ENCODE measurements around the gene LHX6. TPM values are rescaled to one million over a fixed set of nuclear protein-coding genes. Genes with fewer than 3 reads are reported as not detected.

LHX6 gene
- total and polyA plus RNA-seq, 2 of the 13 experiments (the other 11 are each of a cell fraction or from before 2014, with no cell fraction given) = 1.1 to 1.3 TPM

DNA sequence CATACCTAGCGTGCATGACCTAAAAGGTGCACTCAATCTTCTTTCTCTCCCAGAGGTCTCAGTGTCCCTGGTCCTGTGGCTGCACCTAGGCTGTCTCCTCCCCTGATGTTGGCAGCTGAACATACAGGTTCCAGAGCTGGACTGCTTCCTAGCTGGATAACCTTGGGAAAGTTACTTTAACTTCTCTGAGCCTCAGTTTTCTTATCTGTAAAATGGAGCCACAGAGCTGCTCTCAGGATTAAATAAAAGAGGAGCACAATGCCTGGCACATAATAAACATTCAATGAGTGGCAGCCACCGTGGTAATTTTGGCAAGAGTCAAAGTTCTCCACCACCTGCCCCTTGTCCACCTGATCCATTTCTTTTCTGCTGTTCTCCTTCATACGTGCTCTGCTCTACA lies 55.1 kb downstream of the LHX6 start:
- CTCF ChIA-PET (ENCODE audit: low intra/inter-chr PET ratio, low total read pairs) = no interaction called here

GRCh38 chr9:122172131-122172530 lies 56.6 kb downstream of the LHX6 start:
- CTCF ChIA-PET (ENCODE audit: low intra/inter-chr PET ratio, low total read pairs) = no interaction called here
- POLR2A ChIA-PET = interaction anchor here (0.7 kb wide), 1 partner anchor 16 kb away, joined by 3 read pairs; no protein-coding TSS in a partner anchor
- no peak for ATAC-seq
- FAIRE-seq = no peak
- peaks cover 9% of the 10 kb centered on the region for H3K4me1 ChIP-seq (ENCODE audit: insufficient read depth, low read length)
- H3K9me3 ChIP-seq (ENCODE audit: low read length) = no peaks in the 10 kb centered on the region
- H3K36me3 ChIP-seq (replicated peaks in 1 of 2; ENCODE audit: control insufficient read depth in 1 of 2, insufficient read depth in 2 of 2, low read length in 2 of 2) = no peaks in the 10 kb centered on the region
- in situ Hi-C loops (cut with HindIII; ENCODE audit: extremely low pct_ligation_motif_present, low pct_unique_long_range_greater_than_20kb) (no loop called here), intact Hi-C loops (cut with micrococcal nuclease; ENCODE audit: unreplicated experiment) (no loop called here)
- no peak overlapping the region for H3K27ac ChIP-seq (ENCODE audit: extremely low read length, insufficient read depth, low read length)
- BruUV-seq (replicated peaks) = no TSS peak
- H3K9ac ChIP-seq (ENCODE audit: insufficient read depth, low read depth, low read length) = no peak overlapping the region
- TF ChIP-seq RFXANK (CRISPR knock-in tag; IDR thresholded peaks at IDR 0.05) = no peak
- TF ChIP-seq ATM (IDR thresholded peaks at IDR 0.05; ENCODE audit: borderline replicate concordance) = no peak
- no peak for TF ChIP-seq AGO1 (IDR thresholded peaks at IDR 0.05; ENCODE audit: low read depth, low read length, poor library complexity, severe bottlenecking)
- WGBS (ENCODE audit: low lambda C conversion rate) = 75% methylated on average over 7 of the region's 7 CpGs
- H4K20me1 ChIP-seq (ENCODE audit: insufficient read depth, low read length) = no peaks in the 10 kb centered on the region
- H3K79me2 ChIP-seq (ENCODE audit: insufficient read depth, low read length) = no peaks in the 10 kb centered on the region
- H3K4me3 ChIP-seq (replicated peaks in 1 of 3; ENCODE audit: insufficient read depth in 1 of 3, low read depth in 2 of 3, low read length in 3 of 3) = no peak overlapping the region
- no peak for DNase-seq (ENCODE audit: low spot score)
- H3K4me2 ChIP-seq (ENCODE audit: low read depth, low read length) = no peak overlapping the region
- H2AFZ ChIP-seq (ENCODE audit: low read length) = no peak overlapping the region
- peaks cover 2 to 12% of the 10 kb centered on the region in 2 experiments; a peak in 2 of 5 replicates for H3K27me3 ChIP-seq (ENCODE audit: control insufficient read depth in 1 of 2, insufficient read depth in 2 of 2, low read length in 2 of 2)

More for the DNA sequence above, 55.1 kb downstream of the LHX6 start:
- WGBS (ENCODE audit: low lambda C conversion rate) = 59% methylated on average over 3 of the region's 3 CpGs
- Histone ChIP-seq H3K4me1 (ENCODE audit: insufficient read depth, low read length) (peaks cover 13% of the 10 kb centered on the region), H3K27ac (ENCODE audit: extremely low read length, insufficient read depth, low read length) (no peak overlapping the region), H3K4me3 (replicated peaks in 1 of 3; ENCODE audit: insufficient read depth in 1 of 3, low read depth in 2 of 3, low read length in 3 of 3) (no peak overlapping the region), H2AFZ (ENCODE audit: low read length) (no peak overlapping the region), H4K20me1 (ENCODE audit: insufficient read depth, low read length) (no peaks in the 10 kb centered on the region), H3K36me3 (replicated peaks in 1 of 2; ENCODE audit: control insufficient read depth in 1 of 2, insufficient read depth in 2 of 2, low read length in 2 of 2) (no peaks in the 10 kb centered on the region), H3K4me2 (ENCODE audit: low read depth, low read length) (no peak overlapping the region), H3K9ac (ENCODE audit: insufficient read depth, low read depth, low read length) (no peak overlapping the region), H3K79me2 (ENCODE audit: insufficient read depth, low read length) (no peaks in the 10 kb centered on the region), H3K27me3 (ENCODE audit: control insufficient read depth in 1 of 2, insufficient read depth in 2 of 2, low read length in 2 of 2) (peaks cover 2 to 8% of the 10 kb centered on the region in 2 experiments; a peak in 2 of 5 replicates), H3K9me3 (ENCODE audit: low read length) (no peaks in the 10 kb centered on the region)
- DNase-seq (ENCODE audit: low spot score) (no peak), ATAC-seq (no peak), FAIRE-seq (no peak)
- TF ChIP-seq POGZ (CRISPR knock-in tag; IDR thresholded peaks at IDR 0.05) (no peak), ATF5 (CRISPR knock-in tag; IDR thresholded peaks at IDR 0.05; ENCODE audit: low read depth) (no peak), ZNF331 (CRISPR knock-in tag; IDR thresholded peaks at IDR 0.05) (no peak)
- BruUV-seq (replicated peaks) = no TSS peak
- intact Hi-C loops (cut with micrococcal nuclease; ENCODE audit: unreplicated experiment) = no loop called here
- in situ Hi-C loops (cut with HindIII; ENCODE audit: extremely low pct_ligation_motif_present, low pct_unique_long_range_greater_than_20kb) = no loop called here
- POLR2A ChIA-PET = no interaction called here

All from HepG2 (cell line).